Fibroblast of peridontal ligament (primary cell): ENCODE measurements around the gene ZC3H11A.

ENCODE experiments used
- DNase-seq: peaks from one replicate; pipeline ENCODE4 v3.0.0-alpha.2; 2010; ENCODE audit errors: extremely low read depth

Gene ZC3H11A

GRCh38 chr1:203840208-203840808 lies 44.9 kb downstream of the ZC3H11A start:
- no peak for DNase-seq

GRCh38 chr1:203842559-203842876 lies 47.1 kb downstream of the ZC3H11A start:
- DNase-seq, result no peak

- no peak for DNase-seq
Measured at GRCh38 chr1:203843435-203843834, 48.0 kb downstream of the ZC3H11A start.
